Keratinocyte (primary cell): ENCODE results near the gene MAP3K8.

Experiments
- EZH2 ChIP-seq: IDR thresholded peaks from one replicate; pipeline ENCODE4 v1.6.1; 2012; ENCODE audit warnings: inconsistent platforms, mild to moderate bottlenecking, low read length, moderate library complexity
- TF ChIP-seq, protein P1 (sequence below), 3 experiments: IDR thresholded peaks in 1 of 3; conservative IDR thresholded peaks in 1 of 3; optimal IDR thresholded peaks in 1 of 3; 2 replicates in 2 of 3; 3 replicates in 1 of 3; pipeline versions ENCODE3 to v1.5.1; 2011; ENCODE audit warnings: low read length in 3 of 3, mild to moderate bottlenecking in 3 of 3, moderate library complexity in 2 of 3, control low read depth in 1 of 3, inconsistent platforms in 1 of 3; ENCODE audit not compliant: insufficient read depth in 2 of 3; ENCODE audit errors: extremely low read depth in 1 of 3

DNA sequence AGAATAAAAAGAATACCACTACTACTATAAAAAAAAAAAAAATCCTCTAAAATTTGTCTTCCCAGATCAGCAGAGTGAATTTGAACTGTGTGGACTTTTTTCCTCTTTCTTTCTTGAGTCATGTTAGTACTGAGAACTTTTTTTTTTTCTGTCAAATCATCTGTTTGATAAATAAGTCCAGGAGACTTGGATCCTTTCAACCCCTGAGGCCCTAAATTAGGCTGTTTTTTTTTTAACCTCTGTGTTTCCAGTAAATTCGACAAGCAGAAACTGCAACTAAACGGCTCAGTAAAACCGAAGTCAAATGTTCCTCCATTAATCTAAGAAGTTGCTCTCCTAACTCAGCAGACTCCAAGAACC is 2.7 kb downstream of the MAP3K8 start:
- TF ChIP-seq, protein P1, sequence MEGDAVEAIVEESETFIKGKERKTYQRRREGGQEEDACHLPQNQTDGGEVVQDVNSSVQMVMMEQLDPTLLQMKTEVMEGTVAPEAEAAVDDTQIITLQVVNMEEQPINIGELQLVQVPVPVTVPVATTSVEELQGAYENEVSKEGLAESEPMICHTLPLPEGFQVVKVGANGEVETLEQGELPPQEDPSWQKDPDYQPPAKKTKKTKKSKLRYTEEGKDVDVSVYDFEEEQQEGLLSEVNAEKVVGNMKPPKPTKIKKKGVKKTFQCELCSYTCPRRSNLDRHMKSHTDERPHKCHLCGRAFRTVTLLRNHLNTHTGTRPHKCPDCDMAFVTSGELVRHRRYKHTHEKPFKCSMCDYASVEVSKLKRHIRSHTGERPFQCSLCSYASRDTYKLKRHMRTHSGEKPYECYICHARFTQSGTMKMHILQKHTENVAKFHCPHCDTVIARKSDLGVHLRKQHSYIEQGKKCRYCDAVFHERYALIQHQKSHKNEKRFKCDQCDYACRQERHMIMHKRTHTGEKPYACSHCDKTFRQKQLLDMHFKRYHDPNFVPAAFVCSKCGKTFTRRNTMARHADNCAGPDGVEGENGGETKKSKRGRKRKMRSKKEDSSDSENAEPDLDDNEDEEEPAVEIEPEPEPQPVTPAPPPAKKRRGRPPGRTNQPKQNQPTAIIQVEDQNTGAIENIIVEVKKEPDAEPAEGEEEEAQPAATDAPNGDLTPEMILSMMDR (optimal IDR thresholded peaks at IDR 0.05 in 1 of 3, IDR thresholded peaks at IDR 0.05 in 1 of 3, conservative IDR thresholded peaks at IDR 0.05 in 1 of 3; ENCODE audit: extremely low read depth in 1 of 3, insufficient read depth in 2 of 3, low read length in 3 of 3) = no peak
- TF ChIP-seq EZH2 = no peak
